Measurements from ENCODE around the gene HCN1. TPM values are rescaled to one million over a fixed set of nuclear protein-coding genes. Genes with fewer than 3 reads are reported as not detected.

The HCN1 gene
- total RNA-seq, 1 donor from 2014 or later = not detected

DNA sequence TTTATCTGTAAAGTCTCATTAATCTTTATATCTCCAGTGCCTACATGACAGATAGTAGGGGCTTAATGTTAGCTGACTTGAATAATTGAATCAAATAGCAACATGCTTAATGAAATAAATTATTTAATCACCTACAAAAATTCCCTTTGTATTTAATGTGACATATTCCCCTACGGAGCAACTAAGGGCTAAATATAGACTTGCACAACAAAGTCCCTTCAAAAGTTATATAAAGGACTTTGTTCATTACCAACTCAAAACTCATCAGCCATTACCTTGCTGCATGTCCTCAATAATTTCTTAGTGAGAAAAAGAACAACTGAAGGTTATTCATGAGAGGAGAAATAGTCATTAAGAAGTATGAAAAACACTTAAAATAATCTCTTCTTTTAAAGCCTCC is 424.6 kb downstream of the HCN1 start:
- H3K27ac Mint-ChIP-seq = no peak overlapping the region
- no peaks in the 10 kb centered on the region for H3K4me1 Mint-ChIP-seq
- no peak for DNase-seq
- H3K4me3 Mint-ChIP-seq = no peak overlapping the region
- H3K9me3 Mint-ChIP-seq = peaks cover 4% of the 10 kb centered on the region
- H3K36me3 Mint-ChIP-seq (ENCODE audit: low read depth) = no peaks in the 10 kb centered on the region
- intact Hi-C loops (cut with micrococcal nuclease) = no loop called here
- no peaks in the 10 kb centered on the region for H3K27me3 Mint-ChIP-seq

DNA sequence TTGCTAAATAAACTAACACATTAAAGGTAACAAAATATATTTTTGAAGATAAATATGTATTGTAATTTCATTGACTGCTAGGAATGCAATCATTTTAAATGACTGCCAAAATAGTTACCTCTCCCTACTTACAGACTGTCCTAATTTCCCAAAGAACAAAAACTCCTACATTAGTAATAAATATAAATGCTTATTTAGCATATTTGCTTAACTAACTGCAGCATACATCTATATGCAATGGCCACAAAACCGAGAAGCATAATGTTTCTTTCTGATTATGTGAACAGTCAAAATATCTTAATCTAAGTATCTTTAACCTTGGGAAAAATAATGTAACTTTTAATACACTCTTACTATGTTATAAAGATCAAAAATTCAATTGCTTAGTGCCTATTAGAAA is 431.7 kb downstream of the HCN1 start:
- Mint-ChIP-seq H3K36me3 (ENCODE audit: low read depth) (no peaks in the 10 kb centered on the region), H3K4me3 (no peak overlapping the region), H3K27me3 (no peaks in the 10 kb centered on the region), H3K27ac (no peak overlapping the region), H3K9me3 (peaks cover 16% of the 10 kb centered on the region), H3K4me1 (no peaks in the 10 kb centered on the region)
- intact Hi-C loops (cut with micrococcal nuclease) = no loop called here
- no peak for DNase-seq

- H3K4me3 Mint-ChIP-seq = no peak overlapping the region
- DNase-seq = no peak
- no peaks in the 10 kb centered on the region for H3K36me3 Mint-ChIP-seq (ENCODE audit: low read depth)
- no peaks in the 10 kb centered on the region for H3K4me1 Mint-ChIP-seq
- intact Hi-C loops (cut with micrococcal nuclease) = no loop called here
- H3K27ac Mint-ChIP-seq = no peak overlapping the region
- H3K9me3 Mint-ChIP-seq = peaks cover 16% of the 10 kb centered on the region
- no peaks in the 10 kb centered on the region for H3K27me3 Mint-ChIP-seq
Measured at GRCh38 chr5:45262061-45262590, 434.1 kb downstream of the HCN1 start.

- no peak overlapping the region for H3K4me3 Mint-ChIP-seq
- H3K36me3 Mint-ChIP-seq (ENCODE audit: low read depth) = no peaks in the 10 kb centered on the region
- DNase-seq = no peak
- H3K27me3 Mint-ChIP-seq = no peaks in the 10 kb centered on the region
- intact Hi-C loops (cut with micrococcal nuclease) = no loop called here
- H3K9me3 Mint-ChIP-seq = peaks cover 20% of the 10 kb centered on the region
- no peaks in the 10 kb centered on the region for H3K4me1 Mint-ChIP-seq
- no peak overlapping the region for H3K27ac Mint-ChIP-seq
Measured at GRCh38 chr5:45261125-45261524, 435.1 kb downstream of the HCN1 start.

- no peaks in the 10 kb centered on the region for H3K4me1 Mint-ChIP-seq
- intact Hi-C loops (cut with micrococcal nuclease) = no loop called here
- H3K9me3 Mint-ChIP-seq = peaks cover 14% of the 10 kb centered on the region
- no peak for DNase-seq
- no peak overlapping the region for H3K27ac Mint-ChIP-seq
- H3K36me3 Mint-ChIP-seq (ENCODE audit: low read depth) = no peaks in the 10 kb centered on the region
- H3K4me3 Mint-ChIP-seq = no peak overlapping the region
- no peaks in the 10 kb centered on the region for H3K27me3 Mint-ChIP-seq
Measured at GRCh38 chr5:45260292-45260691, 435.9 kb downstream of the HCN1 start.

DNA sequence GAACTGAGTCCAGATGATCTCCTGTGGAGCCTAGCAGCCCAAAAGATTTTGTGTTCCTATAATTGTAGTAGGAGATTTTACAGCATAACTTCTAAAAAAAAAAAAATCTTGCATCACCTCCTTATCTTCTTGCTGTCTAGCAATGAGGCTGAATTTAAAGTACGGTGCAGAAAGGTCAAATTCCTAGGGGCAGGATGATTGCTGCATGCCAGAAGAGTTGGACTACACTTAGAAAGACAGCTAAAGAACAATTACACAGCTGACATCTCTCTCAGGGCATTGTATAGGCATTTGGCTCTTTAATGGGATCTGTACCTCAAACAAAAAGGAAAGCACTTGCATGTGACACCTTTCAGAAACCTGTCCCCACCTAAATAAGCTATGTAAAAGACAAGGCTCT is 443.2 kb downstream of the HCN1 start:
- Mint-ChIP-seq H3K36me3 (ENCODE audit: low read depth) (no peaks in the 10 kb centered on the region), H3K4me3 (no peak overlapping the region), H3K27ac (no peak overlapping the region), H3K9me3 (peaks cover 17% of the 10 kb centered on the region), H3K27me3 (no peaks in the 10 kb centered on the region), H3K4me1 (no peaks in the 10 kb centered on the region)
- intact Hi-C loops (cut with micrococcal nuclease) = no loop called here
- DNase-seq = no peak

DNA sequence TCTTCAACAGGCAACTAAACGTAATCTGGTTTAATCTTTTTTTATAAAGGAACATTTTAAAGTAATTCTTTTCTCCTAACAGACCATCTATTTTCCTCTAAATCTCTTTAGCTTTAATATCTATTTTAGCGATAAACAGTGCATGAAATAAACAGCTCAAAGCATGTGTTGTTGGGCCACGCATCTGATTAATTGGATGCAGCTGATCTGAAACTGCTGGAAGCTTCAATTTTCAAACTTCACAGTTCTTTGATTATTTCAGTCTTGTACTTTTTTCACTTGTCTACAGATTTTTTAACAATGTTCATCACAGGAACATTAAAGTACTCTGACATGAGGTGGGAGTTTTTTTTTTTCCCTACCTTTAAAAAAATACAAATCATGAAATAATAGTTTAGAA is 443.6 kb downstream of the HCN1 start:
- Mint-ChIP-seq H3K27me3 (no peaks in the 10 kb centered on the region), H3K4me1 (no peaks in the 10 kb centered on the region), H3K4me3 (no peak overlapping the region), H3K27ac (no peak overlapping the region), H3K9me3 (peaks cover 21% of the 10 kb centered on the region), H3K36me3 (ENCODE audit: low read depth) (no peaks in the 10 kb centered on the region)
- intact Hi-C loops (cut with micrococcal nuclease) = no loop called here
- DNase-seq = no peak

- H3K27me3 Mint-ChIP-seq = no peaks in the 10 kb centered on the region
- H3K9me3 Mint-ChIP-seq = peaks cover 3% of the 10 kb centered on the region
- H3K36me3 Mint-ChIP-seq (ENCODE audit: low read depth) = no peaks in the 10 kb centered on the region
- H3K27ac Mint-ChIP-seq = no peak overlapping the region
- H3K4me1 Mint-ChIP-seq = no peaks in the 10 kb centered on the region
- H3K4me3 Mint-ChIP-seq = no peak overlapping the region
- no peak for DNase-seq
- intact Hi-C loops (cut with micrococcal nuclease) = no loop called here
Measured at GRCh38 chr5:45225571-45226031, 470.6 kb downstream of the HCN1 start.

DNA sequence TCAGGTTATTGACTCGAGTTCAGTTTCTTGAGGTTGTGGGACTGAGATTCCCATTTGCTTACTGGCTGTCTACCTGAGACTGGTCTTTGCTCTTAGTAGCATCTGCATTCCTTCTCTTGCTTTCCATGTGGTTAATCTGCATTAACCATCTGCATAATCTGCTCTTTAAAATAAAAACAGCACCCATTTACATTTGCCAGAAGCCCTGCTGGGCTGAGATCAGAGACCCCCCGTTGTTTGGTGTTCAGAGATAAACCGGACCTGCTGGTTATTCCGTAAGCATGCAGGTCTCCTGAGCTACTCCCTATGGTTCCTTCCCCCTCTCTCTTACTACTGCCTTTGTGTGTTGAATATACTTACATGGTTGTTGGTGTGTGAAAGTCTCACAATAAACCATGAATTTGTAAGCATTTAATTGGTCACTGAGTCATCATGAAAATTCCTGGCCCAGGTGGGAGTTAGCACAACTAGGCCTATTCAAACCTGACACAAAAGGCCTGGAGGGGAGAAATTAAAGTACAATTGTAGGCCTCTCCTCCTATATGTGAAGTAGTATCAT is 490.7 kb downstream of the HCN1 start:
- Mint-ChIP-seq H3K4me3 (no peak overlapping the region), H3K27me3 (no peaks in the 10 kb centered on the region), H3K4me1 (no peaks in the 10 kb centered on the region), H3K9me3 (no peaks in the 10 kb centered on the region), H3K27ac (no peak overlapping the region), H3K36me3 (ENCODE audit: low read depth) (no peaks in the 10 kb centered on the region)
- intact Hi-C loops (cut with micrococcal nuclease) = no loop called here
- DNase-seq = no peak

All from activated CD4-positive, alpha-beta T cell treated with anti-CD3 and anti-CD28 coated beads, Interleukin-2, amount 10 ng/mL, durations not matched to agents 24 days and 14 days (primary cell).